NCI-H2029 (cell line): ENCODE results near the gene DCTN4.
A peak's percentile ranks its signal among the peaks of the same experiment; 100 is the strongest.
"Not testable (repeated sequence)": the region's sequence is repeated elsewhere in the genome, so short reads cannot be mapped to it uniquely, and the experiment has no call there.

Experiments
- DNase-seq: peaks from one replicate; lab custom pipeline; 2025; lab: John Stamatoyannopoulos, UW

Gene DCTN4

DNA sequence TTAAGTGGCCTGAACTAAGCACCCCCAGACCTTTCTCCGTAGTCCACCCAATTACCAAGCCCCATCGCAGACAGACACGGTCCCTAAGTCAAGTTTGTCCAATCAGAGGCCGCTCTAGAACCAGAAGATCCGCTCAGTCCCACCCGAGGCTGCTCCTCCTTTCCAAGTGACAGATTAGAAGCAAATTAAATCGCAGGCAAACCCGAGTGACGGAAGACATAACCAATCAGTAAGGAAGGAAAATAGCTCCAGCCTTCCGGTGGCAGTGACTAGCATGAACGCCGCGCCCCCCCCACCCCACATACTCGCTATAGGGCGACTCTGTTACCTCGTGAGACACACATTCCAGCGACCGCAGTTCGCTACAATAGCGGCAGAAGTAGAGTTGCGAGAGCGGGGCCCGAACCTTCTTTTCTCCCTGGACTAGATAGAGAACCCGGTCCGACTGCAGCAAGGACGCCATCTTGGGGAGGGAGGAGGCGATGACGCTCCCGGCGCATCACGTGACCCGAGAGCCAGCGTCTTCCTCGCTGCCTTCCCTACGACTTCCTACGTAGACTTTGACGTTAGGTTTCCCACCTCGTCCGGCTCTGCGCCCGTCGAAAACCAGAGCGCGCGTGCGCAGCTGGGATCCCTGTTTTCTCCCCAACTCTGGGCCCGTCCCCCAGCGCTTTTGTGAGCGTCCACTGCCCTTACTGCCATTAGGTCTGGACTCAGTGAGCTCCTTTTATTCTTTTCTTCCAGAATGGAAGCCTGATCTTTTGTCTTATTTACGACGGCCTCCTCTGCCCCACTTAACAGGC lies at the start of gene DCTN4:
Gene DCTN4 (minus strand): TSS at position 487 of the 803 bp plus-strand sequence. CDS start 24 bp downstream, at position 463.
- DNase-seq = peak; percentile 97

DNA sequence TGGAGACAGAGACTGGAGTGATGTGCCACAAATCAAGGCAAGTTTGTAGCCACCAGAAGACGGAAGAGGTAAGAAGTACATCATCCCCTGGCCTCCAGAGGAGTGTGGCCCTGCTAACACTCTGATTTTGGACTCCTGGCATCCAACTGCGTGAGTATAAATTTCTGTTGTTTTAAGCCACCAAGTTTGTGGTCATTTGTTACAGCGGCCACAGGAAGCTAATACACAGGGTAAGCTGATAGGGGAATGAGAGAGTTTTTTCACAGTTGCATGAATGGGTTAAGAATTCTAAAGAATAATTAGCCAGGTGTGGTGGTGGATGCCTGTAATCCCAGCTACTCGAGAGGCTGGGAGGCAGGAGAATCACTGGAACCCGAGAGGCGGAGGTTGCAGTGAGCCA lies 45.6 kb upstream of the DCTN4 start:
- no peak for DNase-seq

GRCh38 chr5:150801117-150801927 lies 42.5 kb upstream of the DCTN4 start:
- DNase-seq = no peak

- DNase-seq = no peak
These were observed 38.6 kb upstream of the DCTN4 start for GRCh38 chr5:150797384-150797783.

DNA sequence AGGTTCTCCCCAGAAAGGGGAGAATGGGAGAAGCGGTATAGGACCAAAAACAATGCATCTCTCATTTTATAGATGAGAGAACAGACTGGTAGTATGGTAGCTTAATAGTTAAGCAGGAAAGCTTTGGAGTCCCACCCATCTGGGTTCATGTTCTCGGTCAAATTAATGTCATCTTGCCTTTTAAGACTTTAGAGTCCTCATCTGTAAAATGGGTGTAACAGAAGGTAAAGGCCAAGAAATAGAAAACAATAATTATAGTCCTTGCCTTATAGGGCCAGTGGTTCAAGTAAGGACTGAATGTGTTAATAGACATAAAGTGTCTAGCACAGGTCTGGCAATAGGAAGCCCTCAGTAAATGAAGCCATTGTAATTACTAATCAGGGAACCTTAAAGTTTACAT lies 36.1 kb upstream of the DCTN4 start:
- no peak for DNase-seq

- not testable (repeated sequence) for DNase-seq
These were observed 34.6 kb upstream of the DCTN4 start for GRCh38 chr5:150793423-150793888.

DNA sequence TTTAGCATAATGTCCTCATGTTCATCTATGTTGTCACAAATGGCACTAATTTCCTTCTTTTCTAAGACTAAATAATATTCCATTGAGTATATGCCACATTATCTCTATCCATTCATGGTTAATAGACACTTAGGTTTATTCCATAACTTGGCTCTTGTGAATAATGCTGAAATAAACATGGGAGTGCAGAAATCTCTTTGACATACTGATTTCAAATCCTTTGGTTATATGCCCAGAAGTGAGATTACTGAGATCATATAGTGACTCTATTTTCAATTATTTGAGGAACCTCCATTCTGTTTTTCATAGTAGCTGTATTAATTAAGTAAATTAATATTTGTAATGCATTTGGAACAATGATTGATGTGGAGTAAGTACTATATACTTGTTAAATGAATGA lies 32.7 kb upstream of the DCTN4 start:
- no peak for DNase-seq

GRCh38 chr5:150789943-150790611 lies 31.3 kb upstream of the DCTN4 start:
- no peak for DNase-seq

DNA sequence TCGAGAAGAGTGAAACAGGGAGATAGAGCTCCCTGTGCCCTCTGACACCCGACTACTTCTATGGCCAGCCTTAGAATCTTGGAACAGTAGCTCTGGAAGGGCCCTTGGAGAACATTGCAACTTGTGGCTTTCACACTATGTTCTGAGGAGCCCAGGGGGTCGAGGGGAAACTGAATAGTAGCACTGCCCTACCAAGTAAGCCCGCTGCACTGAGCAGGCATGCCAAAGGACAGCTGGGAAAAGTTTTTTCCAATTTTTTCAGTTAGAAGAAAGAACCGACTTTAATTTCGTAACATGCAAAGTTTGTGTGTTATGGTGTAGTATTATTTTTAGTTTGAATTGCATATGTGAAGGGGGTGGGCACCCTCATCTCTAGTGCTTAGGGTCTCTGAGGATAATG lies 30.6 kb upstream of the DCTN4 start:
- no peak for DNase-seq

DNA sequence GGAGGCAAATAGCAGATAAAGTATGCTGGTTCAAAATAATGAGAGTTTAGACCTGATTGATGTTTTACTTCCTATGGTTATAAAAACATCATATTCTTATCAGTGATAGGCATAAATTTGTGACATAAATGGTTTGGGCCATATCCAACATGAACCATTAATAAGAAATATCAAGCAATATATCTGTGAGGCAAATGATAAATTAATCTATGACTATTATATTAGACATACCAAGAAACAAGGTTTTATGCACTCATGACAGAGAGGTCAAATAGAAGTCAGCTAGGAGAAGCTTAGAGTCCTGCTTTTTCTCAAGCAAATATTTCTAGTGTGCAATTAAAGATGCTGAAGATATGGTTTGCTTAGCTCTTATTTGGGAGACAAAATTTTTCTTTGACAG lies 30.2 kb upstream of the DCTN4 start:
- DNase-seq = no peak

GRCh38 chr5:150787656-150788055 lies 28.8 kb upstream of the DCTN4 start:
- no peak for DNase-seq

GRCh38 chr5:150786876-150787275 lies 28.1 kb upstream of the DCTN4 start:
- no peak for DNase-seq

- DNase-seq = no peak
These were observed 27.1 kb upstream of the DCTN4 start for GRCh38 chr5:150785950-150786349.

- DNase-seq = peak; percentile 81
These were observed 24.7 kb upstream of the DCTN4 start for GRCh38 chr5:150783422-150783928.

GRCh38 chr5:150782850-150783249 lies 24.0 kb upstream of the DCTN4 start:
- DNase-seq = no peak

DNA sequence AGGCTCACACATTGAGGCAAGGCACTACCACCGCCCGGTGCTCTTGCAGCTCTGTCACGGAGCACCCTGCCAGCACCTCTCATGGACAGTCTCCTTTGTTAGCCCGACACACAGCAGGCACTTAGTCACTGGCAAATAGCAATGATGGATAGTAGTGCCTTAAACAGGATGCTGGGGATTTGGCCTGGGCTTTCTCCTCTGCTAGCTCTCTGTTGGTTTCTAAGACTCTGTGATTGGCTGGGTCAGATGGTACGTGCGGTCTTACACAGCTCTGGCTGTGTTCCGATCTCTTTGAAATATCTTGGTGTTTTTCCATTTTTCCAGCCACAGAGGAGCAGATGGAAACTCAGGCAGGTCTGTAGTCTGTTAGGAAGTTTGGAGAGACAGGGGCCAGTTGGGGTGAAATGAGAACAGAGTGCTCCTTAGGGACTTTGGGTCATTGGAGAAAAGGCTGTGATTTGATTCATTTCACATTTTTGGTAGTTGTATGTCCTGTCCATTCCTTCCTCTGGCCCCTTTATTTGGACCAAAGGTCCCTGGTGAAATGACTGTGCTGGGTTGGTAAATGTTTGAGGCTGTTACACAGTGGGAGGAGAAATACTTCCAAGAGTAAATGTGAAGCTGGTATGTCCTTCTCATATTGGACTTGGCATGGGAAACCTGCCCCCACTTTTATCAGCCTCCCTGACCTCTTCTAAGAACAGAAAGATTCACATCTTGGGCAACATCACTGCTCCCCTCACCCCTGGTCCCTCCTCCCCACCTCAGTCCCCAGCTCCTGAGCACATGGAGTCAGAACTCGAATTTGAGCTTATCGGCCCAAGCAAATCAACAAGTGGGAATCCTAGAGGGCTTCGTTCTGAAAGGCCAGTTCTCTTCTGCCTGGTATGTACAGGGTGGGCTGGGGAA lies 23.1 kb upstream of the DCTN4 start:
- no peak for DNase-seq

DNA sequence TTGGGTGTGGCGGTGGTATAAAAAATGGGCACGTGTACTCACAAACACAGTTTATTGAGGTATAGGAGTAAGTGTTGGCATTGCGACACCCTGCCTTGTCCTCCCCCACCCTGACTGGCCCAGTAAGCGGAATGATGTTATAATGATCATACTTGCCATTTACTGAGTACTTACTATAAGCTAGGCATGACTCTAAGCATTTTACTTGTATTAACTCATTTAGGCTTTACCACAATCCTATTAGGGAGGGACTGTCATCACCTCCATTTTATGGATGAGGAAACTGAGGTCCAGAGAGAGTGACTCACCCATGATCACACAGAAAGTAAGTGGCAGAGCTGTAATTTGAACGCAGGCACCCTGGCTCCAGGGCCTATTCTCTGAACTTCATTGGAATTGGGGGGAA lies 22.0 kb upstream of the DCTN4 start:
- DNase-seq = no peak

DNA sequence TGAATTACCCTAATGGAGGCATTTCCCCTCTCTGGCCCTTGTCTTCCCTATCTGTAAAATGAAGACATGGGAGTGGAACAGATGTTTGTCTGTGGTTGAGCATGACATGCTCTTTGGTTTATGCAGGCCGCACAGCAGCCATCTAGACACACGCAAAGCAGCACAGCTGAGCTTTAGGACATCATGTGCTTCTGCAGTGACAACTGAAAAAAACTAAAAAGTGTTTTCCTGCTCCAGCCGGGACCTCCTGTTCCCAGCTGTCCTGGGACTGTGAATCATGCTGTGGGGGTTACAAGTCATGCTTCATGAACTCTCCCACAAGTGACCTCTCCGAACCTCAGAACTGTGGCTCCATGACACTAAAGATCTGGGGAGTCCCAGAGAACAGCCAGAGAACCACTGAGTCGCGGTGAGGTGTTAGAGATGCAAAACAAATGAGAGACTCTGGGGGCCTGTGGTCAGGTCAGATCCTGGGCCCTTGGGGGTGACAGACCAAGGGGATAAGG lies 21.4 kb upstream of the DCTN4 start:
- no peak for DNase-seq

GRCh38 chr5:150779397-150780186 lies 20.8 kb upstream of the DCTN4 start:
- DNase-seq = no peak
